HEK293 (cell line): ENCODE data around the gene PGBD1.
A peak's percentile ranks its signal among the peaks of the same experiment; 100 is the strongest.

Experiments
- CTCF ChIA-PET: fragments of 350-600 bp; formaldehyde crosslinking; extraction: SDS; loops from one replicate; lab custom pipeline; 2021; ENCODE audit warnings: antibody characterized with exemption; lab: Yijun Ruan, JAX
- POLR2A ChIA-PET: fragments of 300-600 bp; formaldehyde crosslinking; extraction: SDS; loops from one replicate; lab custom pipeline; 2020; ENCODE audit warnings: antibody characterized with exemption, inconsistent platforms; lab: Yijun Ruan, JAX
- H3K27ac ChIP-seq: fragments of 200-500 bp; sonication (Bioruptor generic); 2 replicates; pipeline ENCODE4 v1.5.1; 2014; ENCODE audit warnings: low read depth, low read length, control low read depth, inconsistent platforms; ENCODE audit errors: extremely low read depth
- H3K36me3 ChIP-seq, 2 experiments: fragments of 200-500 bp in 1 of 2; sonication (Bioruptor generic) in 1 of 2; 1 replicate in 1 of 2; 2 replicates in 1 of 2; pipeline ENCODE4 v1.5.1; 2014 to 2017; ENCODE audit warnings: inconsistent platforms in 2 of 2, low read length in 2 of 2; ENCODE audit not compliant: control insufficient read depth in 2 of 2, insufficient read depth in 1 of 2
- H3K4me1 ChIP-seq: fragments of 200-500 bp; sonication (Bioruptor generic); 2 replicates; pipeline ENCODE4 v1.5.1; 2014; ENCODE audit warnings: mild to moderate bottlenecking, low read length, inconsistent platforms; ENCODE audit not compliant: control insufficient read depth, insufficient read depth
- H3K4me3 ChIP-seq: 2 replicates; pipeline ENCODE4 v1.5.1; 2011; ENCODE audit warnings: low read depth, mild to moderate bottlenecking, control low read depth, low read length, moderate library complexity
- H3K9me3 ChIP-seq: fragments of 200-500 bp; sonication (Bioruptor generic); 2 replicates; pipeline ENCODE4 v1.5.1; 2014; ENCODE audit warnings: low read depth, low read length, inconsistent platforms; ENCODE audit not compliant: control insufficient read depth, insufficient read depth
- GLI4 ChIP-seq: fragments of 450-650 bp; formaldehyde crosslinking; IDR thresholded peaks from 2 replicates; pipeline ENCODE4 v1.5.1; 2016; ENCODE audit warnings: missing biosample characterization, missing genetic modification characterization
- GLIS2 ChIP-seq: fragments of 450-650 bp; formaldehyde crosslinking; IDR thresholded peaks from 2 replicates; pipeline ENCODE4 v1.5.1; 2016; ENCODE audit warnings: missing biosample characterization, missing genetic modification characterization
- KLF10 ChIP-seq: fragments of 450-650 bp; IDR thresholded peaks from 2 replicates; pipeline ENCODE4 v1.5.1; 2018; ENCODE audit warnings: missing biosample characterization, mild to moderate bottlenecking, missing genetic modification characterization
- KLF9 ChIP-seq: fragments of 450-650 bp; formaldehyde crosslinking; IDR thresholded peaks from 2 replicates; pipeline ENCODE4 v1.5.1; 2016; ENCODE audit warnings: missing biosample characterization, missing genetic modification characterization, low read depth
- PRDM1 ChIP-seq: fragments of 450-650 bp; formaldehyde crosslinking; IDR thresholded peaks from 2 replicates; pipeline ENCODE4; 2016; ENCODE audit warnings: missing biosample characterization, missing genetic modification characterization
- SALL2 ChIP-seq: fragments of 450-650 bp; formaldehyde crosslinking; IDR thresholded peaks from 2 replicates; pipeline ENCODE4 v1.5.0; 2017; ENCODE audit warnings: missing biosample characterization, mild to moderate bottlenecking, missing genetic modification characterization, borderline replicate concordance
- SCRT1 ChIP-seq: fragments of 450-650 bp; formaldehyde crosslinking; IDR thresholded peaks from 2 replicates; pipeline ENCODE4 v1.5.1; 2016; ENCODE audit warnings: missing biosample characterization, missing genetic modification characterization, borderline replicate concordance
- ZFHX2 ChIP-seq: fragments of 450-650 bp; formaldehyde crosslinking; conservative IDR thresholded peaks from 2 replicates; pipeline ENCODE4 v1.5.1; 2016; ENCODE audit warnings: missing biosample characterization, missing genetic modification characterization
- ZFP3 ChIP-seq: fragments of 450-650 bp; formaldehyde crosslinking; IDR thresholded peaks from 2 replicates; pipeline ENCODE4 v1.5.1; 2016; ENCODE audit warnings: low read depth, missing biosample characterization, missing genetic modification characterization
- ZIC2 ChIP-seq: fragments of 450-650 bp; formaldehyde crosslinking; IDR thresholded peaks from 2 replicates; pipeline ENCODE4 v1.5.1; 2016; ENCODE audit warnings: missing biosample characterization, missing genetic modification characterization
- ZNF112 ChIP-seq: fragments of 450-650 bp; formaldehyde crosslinking; IDR thresholded peaks from 2 replicates; pipeline ENCODE4 v1.5.0; 2017; ENCODE audit warnings: missing biosample characterization, missing genetic modification characterization
- ZNF146 ChIP-seq: fragments of 450-650 bp; formaldehyde crosslinking; IDR thresholded peaks from 2 replicates; pipeline ENCODE4 v1.5.1; 2016; ENCODE audit warnings: missing biosample characterization, missing genetic modification characterization
- ZNF280C ChIP-seq: fragments of 450-650 bp; formaldehyde crosslinking; IDR thresholded peaks from 2 replicates; pipeline ENCODE4 v1.5.1; 2016; ENCODE audit warnings: missing biosample characterization, missing genetic modification characterization
- ZNF280D ChIP-seq: fragments of 450-650 bp; formaldehyde crosslinking; IDR thresholded peaks from 2 replicates; pipeline ENCODE4 v1.5.1; 2016; ENCODE audit warnings: missing biosample characterization, missing genetic modification characterization
- ZNF391 ChIP-seq: fragments of 450-650 bp; formaldehyde crosslinking; IDR thresholded peaks from 2 replicates; pipeline ENCODE4 v1.5.1; 2016; ENCODE audit warnings: low read depth, missing biosample characterization, missing genetic modification characterization, borderline replicate concordance
- ZNF423 ChIP-seq: fragments of 450-650 bp; formaldehyde crosslinking; IDR thresholded peaks from 2 replicates; pipeline ENCODE4 v1.5.1; 2016; ENCODE audit warnings: missing biosample characterization, missing genetic modification characterization
- ZNF433 ChIP-seq: fragments of 450-650 bp; formaldehyde crosslinking; IDR thresholded peaks from 2 replicates; pipeline ENCODE4 v1.5.1; 2016; ENCODE audit warnings: missing biosample characterization, missing genetic modification characterization, low read depth
- ZNF549 ChIP-seq: fragments of 450-650 bp; IDR thresholded peaks from 2 replicates; pipeline ENCODE4 v1.5.1; 2018; ENCODE audit warnings: missing biosample characterization, missing genetic modification characterization, mild to moderate bottlenecking, inconsistent platforms, moderate library complexity
- ZSCAN30 ChIP-seq: fragments of 450-650 bp; IDR thresholded peaks from 2 replicates; pipeline ENCODE4 v1.5.1; 2018; ENCODE audit warnings: missing biosample characterization, mild to moderate bottlenecking, missing genetic modification characterization, moderate library complexity
- TF ChIP-seq, protein P1 (sequence below): fragments of 450-650 bp; formaldehyde crosslinking; conservative IDR thresholded peaks from 2 replicates; pipeline ENCODE4 v1.5.1; 2016; ENCODE audit warnings: low read depth, missing biosample characterization, missing genetic modification characterization
- TF ChIP-seq, protein P2 (sequence below): fragments of 450-650 bp; formaldehyde crosslinking; IDR thresholded peaks from 2 replicates; pipeline ENCODE4 v1.5.1; 2016; ENCODE audit warnings: missing biosample characterization, missing genetic modification characterization

The PGBD1 gene

GRCh38 chr6:28349344-28349891 is 68.0 kb downstream of the PGBD1 start:
- Histone ChIP-seq H3K4me3 (peak overlapping the region; percentile 52), H3K9me3 (no peaks in the 10 kb centered on the region), H3K36me3 (peaks cover 0 to 8% of the 10 kb centered on the region in 2 experiments; a peak in 1 of 3 replicates), H3K4me1 (peaks cover 4% of the 10 kb centered on the region; the same call in 1 of the 2 replicates), H3K27ac (peak overlapping the region; percentile 69; the same call in 1 of the 2 replicates)
- CTCF ChIA-PET: interaction anchor here (0.7 kb wide), 1 partner anchor 10 kb away, joined by 4 read pairs; no protein-coding TSS in a partner anchor
- POLR2A ChIA-PET: interaction anchor here (0.5 to 2.2 kb wide), 14 partner anchors 10 to 216 kb away, joined by 3 to 34 read pairs (median 3); partner anchors contain the start of genes PGBD1, ZKSCAN4, ZKSCAN8 and ZSCAN23
- peak; percentile 27; the same call in 1 of the 2 replicates for TF ChIP-seq KLF10 (tag by site-specific recombination)
- no peak for TF ChIP-seq GLI4 (tag by site-specific recombination)
- no peak for TF ChIP-seq ZFHX2 (tag by site-specific recombination)
- TF ChIP-seq ZNF146: no peak
- no peak for TF ChIP-seq ZNF280D (tag by site-specific recombination)
- TF ChIP-seq ZNF549 (tag by site-specific recombination): no peak
- TF ChIP-seq ZNF112 (tag by site-specific recombination): no peak
- TF ChIP-seq PRDM1 (tag by site-specific recombination): peak; percentile 92
- TF ChIP-seq ZSCAN30 (tag by site-specific recombination): no peak
- TF ChIP-seq, all 188 proteins: peak for 2

- Histone ChIP-seq H3K27ac (peak within 1 kb of the TSS; percentile 69), H3K9me3 (no peaks in the 10 kb centered on the region), H3K4me3 (peak within 1 kb of the TSS; percentile 52), H3K36me3 (peaks cover 0 to 8% of the 10 kb centered on the region in 2 experiments; a peak in 1 of 3 replicates), H3K4me1 (peaks cover 4% of the 10 kb centered on the region; the same call in 1 of the 2 replicates)
- ChIA-PET CTCF (interaction anchor here (0.7 kb wide), 2 partner anchors 9 to 102 kb away, joined by 4 read pairs; no protein-coding TSS in a partner anchor), POLR2A (interaction anchor here (0.5 to 2.2 kb wide), 15 partner anchors 10 to 217 kb away, joined by 3 to 34 read pairs (median 3); partner anchors contain the start of genes PGBD1, ZKSCAN4, ZKSCAN8 and ZSCAN23)
- no peak for TF ChIP-seq SCRT1 (tag by site-specific recombination)
- no peak for TF ChIP-seq ZFP3
- TF ChIP-seq KLF9 (tag by site-specific recombination): peak; percentile 66
- TF ChIP-seq, protein P1, sequence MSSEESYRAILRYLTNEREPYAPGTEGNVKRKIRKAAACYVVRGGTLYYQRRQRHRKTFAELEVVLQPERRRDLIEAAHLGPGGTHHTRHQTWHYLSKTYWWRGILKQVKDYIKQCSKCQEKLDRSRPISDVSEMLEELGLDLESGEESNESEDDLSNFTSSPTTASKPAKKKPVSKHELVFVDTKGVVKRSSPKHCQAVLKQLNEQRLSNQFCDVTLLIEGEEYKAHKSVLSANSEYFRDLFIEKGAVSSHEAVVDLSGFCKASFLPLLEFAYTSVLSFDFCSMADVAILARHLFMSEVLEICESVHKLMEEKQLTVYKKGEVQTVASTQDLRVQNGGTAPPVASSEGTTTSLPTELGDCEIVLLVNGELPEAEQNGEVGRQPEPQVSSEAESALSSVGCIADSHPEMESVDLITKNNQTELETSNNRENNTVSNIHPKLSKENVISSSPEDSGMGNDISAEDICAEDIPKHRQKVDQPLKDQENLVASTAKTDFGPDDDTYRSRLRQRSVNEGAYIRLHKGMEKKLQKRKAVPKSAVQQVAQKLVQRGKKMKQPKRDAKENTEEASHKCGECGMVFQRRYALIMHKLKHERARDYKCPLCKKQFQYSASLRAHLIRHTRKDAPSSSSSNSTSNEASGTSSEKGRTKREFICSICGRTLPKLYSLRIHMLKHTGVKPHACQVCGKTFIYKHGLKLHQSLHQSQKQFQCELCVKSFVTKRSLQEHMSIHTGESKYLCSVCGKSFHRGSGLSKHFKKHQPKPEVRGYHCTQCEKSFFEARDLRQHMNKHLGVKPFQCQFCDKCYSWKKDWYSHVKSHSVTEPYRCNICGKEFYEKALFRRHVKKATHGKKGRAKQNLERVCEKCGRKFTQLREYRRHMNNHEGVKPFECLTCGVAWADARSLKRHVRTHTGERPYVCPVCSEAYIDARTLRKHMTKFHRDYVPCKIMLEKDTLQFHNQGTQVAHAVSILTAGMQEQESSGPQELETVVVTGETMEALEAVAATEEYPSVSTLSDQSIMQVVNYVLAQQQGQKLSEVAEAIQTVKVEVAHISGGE: peak; percentile 96
- peak; percentile 100 for TF ChIP-seq GLIS2 (tag by site-specific recombination)
- TF ChIP-seq SALL2 (tag by site-specific recombination): no peak
- TF ChIP-seq ZIC2: peak; percentile 94
- TF ChIP-seq ZNF391 (tag by site-specific recombination): peak; percentile 79; the same call in 1 of the 2 replicates
- TF ChIP-seq ZNF280C (tag by site-specific recombination): no peak
- TF ChIP-seq ZNF423 (tag by site-specific recombination): peak; percentile 55; the same call in 1 of the 2 replicates
- TF ChIP-seq, protein P2, sequence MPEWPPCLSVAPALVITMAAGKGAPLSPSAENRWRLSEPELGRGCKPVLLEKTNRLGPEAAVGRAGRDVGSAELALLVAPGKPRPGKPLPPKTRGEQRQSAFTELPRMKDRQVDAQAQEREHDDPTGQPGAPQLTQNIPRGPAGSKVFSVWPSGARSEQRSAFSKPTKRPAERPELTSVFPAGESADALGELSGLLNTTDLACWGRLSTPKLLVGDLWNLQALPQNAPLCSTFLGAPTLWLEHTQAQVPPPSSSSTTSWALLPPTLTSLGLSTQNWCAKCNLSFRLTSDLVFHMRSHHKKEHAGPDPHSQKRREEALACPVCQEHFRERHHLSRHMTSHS (tag by site-specific recombination): no peak
- no peak for TF ChIP-seq ZNF433
Observed at GRCh38 chr6:28349892-28350737, 68.7 kb downstream of the PGBD1 start, which contains the start of gene ZKSCAN3. Gene ZKSCAN3, plus strand, starts transcription at chr6:28349947. Its CDS starts 9,640 bp downstream, at chr6:28359587.
